ENCODE measurements around the gene SMPD3. TPM values are rescaled to one million over a fixed set of nuclear protein-coding genes. Genes with fewer than 3 reads are reported as not detected.

The SMPD3 gene
- total RNA-seq, 4 donors from 2014 or later = 51.1 to 168 (median 68.9) TPM

GRCh38 chr16:68353366-68353765 lies 94.9 kb downstream of the SMPD3 start:
- Histone ChIP-seq H3K36me3 (peaks cover 0 to 32% (median 10%) of the 10 kb centered on the region in 4 donors), H3K4me3 (no peak overlapping the region), H3K27ac (no peak overlapping the region), H3K27me3 (no peaks in the 10 kb centered on the region), H3K9me3 (no peaks in the 10 kb centered on the region), H3K4me1 (peaks cover 4 to 25% (median 7%) of the 10 kb centered on the region in 4 donors)
- 96% methylated on average over 13 of the region's 13 CpGs; no CpG with 5 or more reads in 1 of the 2 donors for WGBS, 2 donors (ENCODE audit: low coverage in 1 of 2)
- TF ChIP-seq POLR2AphosphoS5 (IDR thresholded peaks at IDR 0.05) (no peak), CTCF (IDR thresholded peaks at IDR 0.05) (no peak), EP300 (IDR thresholded peaks at IDR 0.05; ENCODE audit: low read depth) (no peak), POLR2A (IDR thresholded peaks at IDR 0.05) (no peak)
- no peak for DNase-seq
- in situ Hi-C loops (cut with MboI; ENCODE audit: low pct_ligation_motif_present in 1 of 4, low pct_unique_long_range_greater_than_20kb in 1 of 4, low sequenced_read_pairs in 3 of 4) = no loop called here
- intact Hi-C loops (cut with DNase I; ENCODE audit: low total_unique reads) = no loop called here

GRCh38 chr16:68351991-68352431 lies 96.3 kb downstream of the SMPD3 start:
- DNase-seq = peak; percentile 79
- no peaks in the 10 kb centered on the region for H3K27me3 ChIP-seq
- H3K36me3 ChIP-seq = peaks cover 0 to 38% (median 10%) of the 10 kb centered on the region in 4 donors
- TF ChIP-seq EP300 (IDR thresholded peaks at IDR 0.05; ENCODE audit: low read depth) (no peak), POLR2A (IDR thresholded peaks at IDR 0.05) (peak; percentile 62), POLR2AphosphoS5 (IDR thresholded peaks at IDR 0.05) (peak in 2 of 3 donors; percentile 50 to 75), CTCF (IDR thresholded peaks at IDR 0.05) (no peak)
- in situ Hi-C loops (cut with MboI; ENCODE audit: low pct_ligation_motif_present in 1 of 4, low pct_unique_long_range_greater_than_20kb in 1 of 4, low sequenced_read_pairs in 3 of 4) (no loop called here), intact Hi-C loops (cut with DNase I; ENCODE audit: low total_unique reads) (no loop called here)
- 77% methylated on average over 11 of the region's 11 CpGs; no CpG with 5 or more reads in 1 of the 2 donors for WGBS, 2 donors (ENCODE audit: low coverage in 1 of 2)
- peaks cover 4 to 22% (median 7%) of the 10 kb centered on the region in 4 donors for H3K4me1 ChIP-seq
- peak overlapping the region; percentile 70 to 82 (median 73) for H3K27ac ChIP-seq
- no peaks in the 10 kb centered on the region for H3K9me3 ChIP-seq
- peak overlapping the region in 3 of 4 donors; percentile 4 to 31 (median 13) for H3K4me3 ChIP-seq

GRCh38 chr16:68351463-68351862 lies 96.8 kb downstream of the SMPD3 start:
- peak overlapping the region; percentile 41 to 82 (median 54) for H3K27ac ChIP-seq
- in situ Hi-C loops (cut with MboI; ENCODE audit: low pct_ligation_motif_present in 1 of 4, low pct_unique_long_range_greater_than_20kb in 1 of 4, low sequenced_read_pairs in 3 of 4) (no loop called here), intact Hi-C loops (cut with DNase I; ENCODE audit: low total_unique reads) (no loop called here)
- WGBS, 2 donors (ENCODE audit: low coverage in 1 of 2) = 24 to 65% methylated on average over 3 to 11 of the region's 11 CpGs
- DNase-seq = no peak
- peaks cover 4 to 16% (median 7%) of the 10 kb centered on the region in 4 donors for H3K4me1 ChIP-seq
- peaks cover 0 to 33% (median 11%) of the 10 kb centered on the region in 4 donors for H3K36me3 ChIP-seq
- no peaks in the 10 kb centered on the region for H3K27me3 ChIP-seq
- H3K4me3 ChIP-seq = no peak overlapping the region
- no peak for TF ChIP-seq POLR2A (IDR thresholded peaks at IDR 0.05)
- no peak for TF ChIP-seq CTCF (IDR thresholded peaks at IDR 0.05)
- TF ChIP-seq EP300 (IDR thresholded peaks at IDR 0.05; ENCODE audit: low read depth) = no peak
- TF ChIP-seq POLR2AphosphoS5 (IDR thresholded peaks at IDR 0.05) = no peak
- H3K9me3 ChIP-seq = no peaks in the 10 kb centered on the region

GRCh38 chr16:68350813-68351350 lies 97.4 kb downstream of the SMPD3 start:
- intact Hi-C loops (cut with DNase I; ENCODE audit: low total_unique reads) = no loop called here

More at GRCh38 chr16:68350813-68351350, 97.4 kb downstream of the SMPD3 start:
- Histone ChIP-seq H3K4me1 (peaks cover 4 to 16% (median 7%) of the 10 kb centered on the region in 4 donors), H3K27me3 (no peaks in the 10 kb centered on the region), H3K4me3 (no peak overlapping the region), H3K27ac (peak overlapping the region in 1 of 4 donors; percentile 82), H3K9me3 (no peaks in the 10 kb centered on the region), H3K36me3 (peaks cover 0 to 37% (median 14%) of the 10 kb centered on the region in 4 donors)
- WGBS, 2 donors (ENCODE audit: low coverage in 1 of 2) = 90 to 94% methylated on average over 2 to 10 of the region's 10 CpGs
- DNase-seq = no peak
- in situ Hi-C loops (cut with MboI; ENCODE audit: low pct_ligation_motif_present in 1 of 4, low pct_unique_long_range_greater_than_20kb in 1 of 4, low sequenced_read_pairs in 3 of 4) = no loop called here
- TF ChIP-seq POLR2A (IDR thresholded peaks at IDR 0.05) (no peak), CTCF (IDR thresholded peaks at IDR 0.05) (no peak), POLR2AphosphoS5 (IDR thresholded peaks at IDR 0.05) (no peak), EP300 (IDR thresholded peaks at IDR 0.05; ENCODE audit: low read depth) (no peak)
